Activated CD8-positive, alpha-beta memory T cell treated with anti-CD3 and anti-CD28 coated beads for 36 hours (primary cell): ENCODE measurements around the gene AUTS2. TPM values are rescaled to one million over a fixed set of nuclear protein-coding genes. Genes with fewer than 3 reads are reported as not detected.

ENCODE experiments used
- CTCF ChIA-PET: fragments of 350-600 bp; sonication (Branson Sonifier 250); formaldehyde crosslinking; loops from one replicate; lab custom pipeline; 2021; ENCODE audit warnings: antibody characterized with exemption; lab: Charles Lee
- POLR2A ChIA-PET: fragments of 350-600 bp; sonication (Branson Sonifier 250); formaldehyde crosslinking; loops from one replicate; lab custom pipeline; 2021; ENCODE audit warnings: antibody characterized with exemption; lab: Charles Lee
- total RNA-seq, 2 experiments: library from RNA; stranded (reverse); gene quantifications; one replicate each; pipeline ENCODE4 v1.2.3, GENCODE V29; 2021

The AUTS2 gene
- total RNA-seq, 2 experiments from 2014 or later: 3.4 to 3.5 TPM

DNA sequence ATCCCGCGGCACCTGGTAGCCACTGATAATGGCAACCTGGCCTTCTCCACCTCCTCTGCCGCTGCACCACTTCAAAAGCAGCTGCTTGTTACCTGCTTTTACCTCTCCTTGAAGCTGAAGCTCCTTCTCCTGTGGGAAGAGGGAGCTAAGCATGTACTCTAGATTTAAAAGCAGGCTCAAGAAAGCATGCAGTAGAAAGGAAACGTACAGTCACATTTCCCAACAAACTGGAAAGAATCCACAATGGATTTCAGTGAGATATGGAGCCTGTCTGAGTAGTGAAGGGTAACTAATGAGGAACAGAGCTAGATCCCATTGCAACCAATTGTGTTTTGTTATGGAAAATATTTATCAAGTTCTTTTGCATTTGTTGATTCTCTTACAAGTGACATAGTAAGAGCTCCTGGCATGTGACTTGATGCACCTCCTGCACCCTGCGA lies 1076.3 kb downstream of the AUTS2 start:
- CTCF ChIA-PET: interaction anchor here (1.7 kb wide), 1 partner anchor 18 kb away, joined by 4 read pairs; no protein-coding TSS in a partner anchor
- POLR2A ChIA-PET: no interaction called here

DNA sequence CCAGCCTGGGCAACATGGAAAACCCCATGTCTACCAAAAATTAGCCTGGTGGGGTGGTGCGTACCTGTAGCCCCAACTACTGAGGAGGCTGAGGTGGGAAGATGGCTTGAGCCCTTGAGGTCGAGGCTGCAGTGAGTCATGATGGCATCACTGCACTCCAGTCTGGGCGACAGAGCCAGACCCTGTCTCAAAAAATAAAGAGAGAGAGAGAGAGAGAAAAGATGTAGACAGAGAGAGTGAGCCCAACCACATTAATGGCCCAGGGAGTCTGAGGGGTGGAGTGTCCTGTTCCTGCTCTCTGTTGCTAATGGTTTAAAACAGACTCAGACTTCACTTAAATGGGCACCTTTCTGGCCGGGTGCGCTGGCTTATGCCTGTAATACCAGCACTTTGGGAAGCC lies 1078.0 kb downstream of the AUTS2 start:
- ChIA-PET POLR2A (no interaction called here), CTCF (interaction anchor here (1.7 kb wide), 1 partner anchor 19 kb away, joined by 4 read pairs; no protein-coding TSS in a partner anchor)

DNA sequence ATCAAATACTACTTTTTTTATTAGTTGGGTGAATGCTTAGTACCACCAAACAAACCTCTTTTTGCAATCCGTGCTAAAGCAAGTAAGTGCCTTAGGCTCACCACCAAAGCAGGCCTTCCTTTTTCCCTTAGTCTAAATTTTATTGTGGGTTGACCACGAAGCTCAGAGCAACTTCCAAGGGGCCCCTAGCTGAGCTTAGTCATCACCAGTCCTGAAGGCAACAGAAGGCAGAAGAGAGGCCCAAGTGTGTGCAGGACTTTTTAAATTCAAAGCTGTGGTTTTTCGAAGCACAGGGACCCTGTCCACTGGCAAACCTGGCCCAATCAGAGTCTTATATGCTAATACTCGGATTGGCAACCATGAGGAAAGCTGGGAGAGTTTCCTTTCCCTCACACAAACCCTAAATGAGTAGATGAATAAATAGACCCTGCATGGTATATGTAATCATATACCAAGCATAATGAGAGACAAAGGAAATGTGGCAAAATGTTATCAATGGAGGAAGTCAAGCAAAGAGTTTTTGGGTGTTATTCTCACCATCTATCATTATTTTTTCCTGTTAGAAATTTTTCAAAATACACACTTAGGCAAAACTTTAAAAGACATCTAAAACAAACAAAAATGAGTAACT lies 1080.5 kb downstream of the AUTS2 start:
- ChIA-PET POLR2A (no interaction called here), CTCF (interaction anchor here (1.6 kb wide), 1 partner anchor 83 kb away, joined by 4 read pairs; no protein-coding TSS in a partner anchor)

DNA sequence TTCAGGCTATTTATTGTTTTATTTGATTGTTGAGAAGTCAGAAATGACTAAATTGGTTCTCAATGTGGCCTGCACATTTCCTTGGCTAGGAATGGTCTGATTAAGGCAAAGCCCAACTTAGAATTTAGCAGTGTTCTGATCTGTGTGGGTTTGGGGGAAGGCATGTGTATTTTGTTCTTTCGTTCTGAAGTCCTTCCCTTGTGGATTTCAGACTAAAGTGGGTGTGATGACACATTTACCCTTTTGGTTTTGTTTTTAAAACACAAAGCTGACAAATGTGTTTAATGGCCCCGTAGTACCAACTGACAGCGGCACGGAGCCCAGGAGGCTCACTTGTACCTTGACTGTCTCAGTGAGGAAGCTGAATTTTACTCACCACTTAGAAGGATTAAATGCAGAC lies 1081.4 kb downstream of the AUTS2 start:
- POLR2A ChIA-PET: interaction anchor here (0.9 kb wide), 1 partner anchor 32 kb away, joined by 5 read pairs; no protein-coding TSS in a partner anchor

DNA sequence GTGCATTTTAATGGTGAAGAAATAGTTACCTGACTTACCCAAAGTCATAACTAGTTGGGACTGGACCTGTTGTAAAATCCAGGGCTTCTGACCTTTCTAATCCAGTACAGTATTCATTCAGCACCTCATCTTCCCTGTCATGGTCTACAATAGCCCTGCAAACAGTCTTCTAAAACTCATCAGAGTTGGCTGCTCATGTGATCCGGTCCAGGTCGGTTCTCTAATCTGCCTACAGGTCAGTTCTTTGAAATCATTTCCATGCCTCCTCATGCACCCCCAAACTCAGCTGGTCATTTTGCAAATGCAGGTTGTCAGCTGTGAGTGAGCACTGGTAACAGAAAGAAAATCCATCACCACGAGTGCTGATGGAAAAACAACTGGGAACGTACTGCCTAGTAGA lies 1082.0 kb downstream of the AUTS2 start:
- ChIA-PET POLR2A (interaction anchor here (0.9 kb wide), 1 partner anchor 33 kb away, joined by 5 read pairs; no protein-coding TSS in a partner anchor), CTCF (interaction anchor here (1.0 kb wide), 1 partner anchor 15 kb away, joined by 4 read pairs; no protein-coding TSS in a partner anchor)

More for the DNA sequence above, 1081.4 kb downstream of the AUTS2 start:
- CTCF ChIA-PET: interaction anchor here (1.0 to 1.6 kb wide), 2 partner anchors 16 to 84 kb away, joined by 4 read pairs; no protein-coding TSS in a partner anchor

DNA sequence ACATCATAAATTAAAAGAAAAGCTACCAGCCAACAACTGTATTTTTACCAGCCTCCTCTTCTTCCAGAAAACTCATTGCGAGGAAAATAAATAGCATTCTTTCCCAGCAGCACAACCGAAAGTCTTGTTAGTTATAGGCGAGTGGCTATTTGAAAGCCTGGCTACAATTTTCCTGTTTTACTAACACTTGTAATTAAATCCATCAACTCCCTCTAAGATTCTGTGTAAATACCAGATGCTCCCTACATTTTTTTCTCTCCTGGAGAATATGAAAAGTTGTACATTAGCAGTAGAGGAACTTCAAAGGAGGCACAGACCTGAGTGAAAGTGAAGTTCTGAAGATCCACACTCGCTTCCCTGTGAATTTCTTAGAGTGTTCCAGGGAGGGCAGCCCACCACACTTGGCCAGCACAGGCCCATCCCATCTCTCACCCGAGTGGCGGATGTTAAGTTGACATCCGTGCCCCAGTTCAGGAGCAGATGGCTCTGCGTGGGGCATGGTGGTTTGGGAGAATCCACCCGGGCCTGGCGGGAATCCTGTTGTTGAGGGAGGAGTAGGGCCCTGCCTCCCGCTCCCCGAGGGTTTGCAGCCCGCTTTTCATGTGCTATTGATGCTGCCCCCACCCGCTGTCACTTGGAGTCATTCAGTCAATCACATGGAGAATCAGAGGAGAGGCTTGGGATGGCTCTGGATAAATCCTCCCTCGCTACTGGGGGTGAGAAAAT lies 1082.6 kb downstream of the AUTS2 start:
- CTCF ChIA-PET: no interaction called here
- POLR2A ChIA-PET: no interaction called here

DNA sequence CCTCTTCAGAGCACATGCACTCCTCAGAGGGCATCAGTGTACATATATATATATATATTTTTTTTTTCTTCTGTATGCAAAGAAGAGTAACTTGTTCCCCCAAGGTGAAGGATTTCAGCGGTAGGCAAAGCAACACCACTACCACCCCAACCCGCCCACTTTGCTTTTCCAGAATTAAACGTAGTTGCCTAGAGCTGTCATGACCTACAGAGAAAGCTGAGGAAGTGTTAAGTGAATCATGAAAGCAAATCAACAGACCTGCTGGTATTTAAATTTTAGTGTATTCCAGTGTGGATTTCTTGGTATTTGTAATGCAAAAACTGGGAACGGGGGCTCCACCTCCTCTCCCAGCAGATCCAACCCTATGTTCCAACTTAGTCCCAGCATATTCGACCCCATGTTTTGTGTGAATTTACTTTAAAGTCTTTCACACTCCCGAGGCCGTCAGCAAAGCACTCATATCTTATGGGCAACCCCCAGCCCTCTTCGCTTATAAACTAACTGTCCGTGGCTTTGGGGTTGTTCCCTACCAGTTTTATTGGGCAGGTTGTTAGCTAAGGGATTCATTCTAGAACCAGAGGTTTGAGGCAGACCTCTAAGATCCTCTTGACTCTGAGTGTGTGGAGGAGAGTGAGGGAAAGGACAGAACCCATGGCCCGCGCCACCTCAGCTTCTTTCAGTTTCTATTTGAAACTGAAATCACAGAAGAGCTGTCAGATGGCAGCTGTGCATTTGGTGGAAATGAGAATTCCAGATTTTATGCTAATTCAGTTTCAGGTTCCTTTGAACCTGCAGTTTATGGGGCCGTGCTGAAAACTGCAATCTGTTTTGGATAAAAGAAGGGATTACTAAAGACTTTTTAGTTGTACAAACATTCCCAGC lies 1083.4 kb downstream of the AUTS2 start:
- POLR2A ChIA-PET: interaction anchor here (0.6 kb wide), 1 partner anchor 72 kb away, joined by 4 read pairs; no protein-coding TSS in a partner anchor

DNA sequence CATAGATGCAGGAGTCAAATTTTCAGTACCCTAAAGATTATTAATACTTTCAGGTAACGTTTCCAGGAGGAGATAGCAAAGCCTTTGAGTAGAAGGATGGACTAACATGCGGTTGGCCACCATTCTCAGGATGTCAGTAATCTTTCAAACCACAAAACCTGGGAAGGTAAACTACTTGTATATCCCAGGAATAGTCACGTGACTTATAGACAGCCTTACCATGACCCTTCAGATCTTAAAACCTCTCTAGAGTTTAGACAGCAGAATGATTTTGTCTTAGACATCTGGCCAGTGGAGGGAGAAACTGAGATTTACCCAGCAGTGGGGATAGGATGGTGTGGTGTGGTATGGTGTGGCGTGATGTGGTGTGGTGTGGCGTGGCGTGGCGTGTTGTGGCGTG lies 1085.9 kb downstream of the AUTS2 start:
- POLR2A ChIA-PET: no interaction called here
- CTCF ChIA-PET: no interaction called here

More for the DNA sequence above, 1083.4 kb downstream of the AUTS2 start:
- CTCF ChIA-PET: interaction anchor here (0.6 kb wide), 2 partner anchors 35 to 564 kb away, joined by 3 read pairs; no protein-coding TSS in a partner anchor

DNA sequence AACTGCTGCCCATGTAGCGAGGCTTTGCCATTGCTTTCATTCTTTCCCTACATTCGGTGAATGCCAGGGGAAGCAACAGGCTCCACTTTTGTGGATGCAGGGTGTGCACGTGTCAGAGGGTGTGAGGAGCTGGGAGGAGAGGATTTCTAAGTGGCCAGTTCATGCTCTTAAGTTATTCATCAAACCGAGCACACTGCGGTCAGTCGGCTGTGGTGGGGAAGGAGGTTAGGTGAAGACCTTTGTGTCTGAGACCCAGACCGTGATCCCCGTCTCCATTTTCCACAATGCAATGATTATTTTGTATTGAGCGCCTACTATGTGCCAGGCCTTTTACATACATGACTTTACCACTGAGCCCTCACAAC lies 1095.0 kb downstream of the AUTS2 start:
- CTCF ChIA-PET: no interaction called here
- POLR2A ChIA-PET: no interaction called here

DNA sequence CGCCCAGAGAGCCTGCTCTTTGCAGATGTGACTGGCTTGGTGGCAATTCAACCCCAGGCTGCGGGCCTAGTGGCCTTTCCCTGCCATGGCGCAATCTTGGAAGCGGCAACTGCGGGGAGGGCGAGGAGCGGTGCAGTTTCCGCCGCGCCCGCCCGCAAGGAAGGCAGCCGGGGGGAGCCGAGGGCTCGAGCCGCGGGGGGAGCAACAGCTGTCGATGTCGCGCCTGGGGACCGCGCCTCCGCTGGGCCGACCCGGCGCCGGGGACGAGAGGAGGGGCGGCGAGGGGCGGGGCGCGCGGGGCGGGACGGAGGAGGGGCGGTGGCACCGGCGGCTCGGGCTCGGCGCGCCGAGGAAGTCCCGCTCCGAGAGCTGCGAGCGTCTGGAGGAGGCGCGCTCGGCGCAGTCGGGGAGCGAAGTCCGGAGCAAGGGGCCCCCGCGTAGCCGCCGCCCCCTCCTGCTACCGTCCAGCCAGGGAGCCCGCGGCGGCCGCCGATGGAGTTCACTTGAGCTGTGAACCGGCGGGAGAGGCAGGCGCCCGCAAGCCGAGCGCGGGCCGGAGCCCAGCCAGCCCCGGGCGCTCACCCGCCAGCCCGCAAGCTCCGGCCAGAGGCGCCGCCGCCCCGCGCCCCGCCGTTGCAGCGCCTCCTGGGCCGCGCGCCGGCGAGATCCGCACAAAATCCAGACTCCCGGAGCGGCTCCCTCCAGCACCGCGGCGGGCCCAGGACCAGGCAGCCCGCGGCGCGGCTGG lies 1095.6 kb downstream of the AUTS2 start:
- CTCF ChIA-PET: no interaction called here
- POLR2A ChIA-PET: interaction anchor here (0.6 kb wide), 1 partner anchor 87 kb away, joined by 3 read pairs; no protein-coding TSS in a partner anchor

DNA sequence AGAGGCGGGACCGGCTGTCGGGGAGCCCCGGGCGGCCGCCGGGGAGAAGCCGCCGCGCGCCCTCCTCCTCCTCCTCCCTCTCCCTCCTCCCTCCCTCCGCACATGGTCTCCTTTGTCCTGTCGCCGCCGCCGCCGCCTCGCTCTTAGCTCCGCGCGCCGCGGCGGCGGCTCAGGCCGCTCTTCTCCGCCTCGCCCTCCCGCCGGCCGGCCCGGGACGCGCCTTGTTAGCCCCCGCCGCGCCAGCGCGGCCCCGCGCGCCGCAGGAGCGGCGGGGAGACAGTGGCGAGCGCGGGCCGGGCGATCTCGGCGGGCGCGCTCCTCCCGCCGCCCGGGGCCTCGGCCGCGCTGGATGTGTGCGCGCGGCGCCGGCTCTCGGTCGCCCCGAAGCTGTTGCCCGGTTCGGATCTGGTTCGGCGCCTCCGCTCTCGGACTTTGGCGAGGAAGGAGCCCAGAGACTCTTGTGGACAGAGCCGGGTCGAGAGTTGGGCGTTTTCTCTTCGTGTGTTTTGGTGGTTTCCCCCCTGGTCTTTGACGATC lies 1096.2 kb downstream of the AUTS2 start:
- CTCF ChIA-PET: interaction anchor here (1.8 kb wide), 1 partner anchor 15 kb away, joined by 4 read pairs; no protein-coding TSS in a partner anchor
- POLR2A ChIA-PET: interaction anchor here (0.6 kb wide), 1 partner anchor 87 kb away, joined by 3 read pairs; no protein-coding TSS in a partner anchor

DNA sequence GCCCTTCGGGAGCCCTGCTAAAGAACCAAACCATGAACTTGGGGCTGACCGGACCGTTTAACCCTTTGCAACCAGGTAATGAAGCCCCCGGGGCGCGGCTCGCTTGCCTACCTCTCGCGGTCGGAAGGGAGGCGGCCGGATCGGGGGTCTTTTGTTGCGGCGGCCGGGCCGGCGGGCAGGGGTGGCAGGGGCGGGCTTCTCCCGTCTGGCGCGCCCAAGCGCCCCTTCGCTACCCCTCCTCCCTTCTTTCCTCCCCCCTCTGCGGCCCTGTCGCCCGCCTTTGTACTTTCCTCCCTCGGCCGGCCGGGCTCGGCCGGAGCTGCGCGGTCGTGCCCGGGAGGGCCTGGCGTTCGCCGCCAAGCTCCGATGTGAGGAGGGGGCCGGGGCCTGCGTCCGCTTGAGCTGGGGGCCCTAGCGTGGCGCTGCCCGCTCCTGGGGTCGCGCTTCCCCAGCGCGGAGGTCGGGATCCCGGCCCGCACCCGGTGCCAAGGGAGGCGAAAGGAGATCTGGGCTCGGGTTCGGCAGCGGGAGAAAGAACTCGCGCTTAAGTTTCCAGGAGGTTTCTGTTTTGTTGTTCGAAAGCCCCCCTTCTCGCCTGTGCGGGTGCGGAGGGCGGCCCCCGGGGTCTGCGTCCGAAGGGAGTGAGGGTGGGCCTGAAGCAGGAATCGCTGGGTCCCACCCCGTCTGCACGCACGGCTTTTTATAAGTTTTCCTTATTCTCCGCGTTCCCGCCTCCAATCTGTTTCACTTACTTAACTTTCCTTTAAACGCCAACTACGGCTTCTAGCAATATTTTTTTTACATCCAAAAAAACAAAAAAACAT lies 1096.9 kb downstream of the AUTS2 start:
- CTCF ChIA-PET: interaction anchor here (1.8 kb wide), 1 partner anchor 15 kb away, joined by 4 read pairs; no protein-coding TSS in a partner anchor
- POLR2A ChIA-PET: no interaction called here

DNA sequence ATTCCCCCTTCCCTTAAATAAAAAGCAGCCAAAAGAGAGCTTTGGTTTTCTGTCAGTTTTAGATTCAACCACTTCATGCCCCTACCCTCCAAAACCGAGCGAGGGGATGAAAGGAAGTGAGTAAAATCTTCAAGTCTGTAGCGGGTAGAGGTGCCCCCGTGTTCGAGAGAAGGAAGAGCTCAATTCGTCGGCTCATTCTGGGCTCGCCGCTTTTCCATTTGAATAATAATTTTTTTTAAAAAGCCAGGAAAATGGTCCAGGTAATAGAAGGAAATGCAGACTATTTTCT lies 1097.5 kb downstream of the AUTS2 start:
- ChIA-PET POLR2A (no interaction called here), CTCF (interaction anchor here (1.0 to 1.8 kb wide), 2 partner anchors 16 to 43 kb away, joined by 3 to 4 read pairs; no protein-coding TSS in a partner anchor)

DNA sequence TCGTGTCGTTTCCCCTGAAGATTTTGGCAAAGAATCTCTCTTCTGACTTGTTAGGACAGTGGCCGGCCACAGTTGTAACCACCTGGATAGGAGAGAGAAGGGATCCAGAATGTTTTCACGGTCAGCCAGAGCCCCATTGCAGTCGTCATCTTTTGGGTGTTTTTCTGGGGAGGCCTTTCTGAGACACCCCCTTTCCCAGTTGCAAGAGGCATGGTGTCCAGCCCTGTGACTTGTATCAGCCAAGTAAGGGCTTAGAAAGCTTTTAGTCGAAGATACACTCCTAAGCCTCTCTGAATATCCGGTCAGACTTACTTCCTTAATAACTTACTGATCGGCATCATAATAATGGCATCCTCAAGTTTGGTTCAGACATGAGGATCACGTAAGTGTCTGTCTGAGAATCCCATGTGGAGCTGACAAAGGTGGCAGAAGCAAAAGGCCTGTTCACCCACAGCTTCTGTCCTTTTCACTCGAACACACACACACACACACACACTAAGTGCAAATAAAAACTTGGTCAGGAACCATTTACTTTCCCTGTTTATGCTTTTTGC lies 1098.0 kb downstream of the AUTS2 start:
- ChIA-PET CTCF (interaction anchor here (1.0 to 1.8 kb wide), 2 partner anchors 16 to 42 kb away, joined by 3 to 4 read pairs; no protein-coding TSS in a partner anchor), POLR2A (no interaction called here)

DNA sequence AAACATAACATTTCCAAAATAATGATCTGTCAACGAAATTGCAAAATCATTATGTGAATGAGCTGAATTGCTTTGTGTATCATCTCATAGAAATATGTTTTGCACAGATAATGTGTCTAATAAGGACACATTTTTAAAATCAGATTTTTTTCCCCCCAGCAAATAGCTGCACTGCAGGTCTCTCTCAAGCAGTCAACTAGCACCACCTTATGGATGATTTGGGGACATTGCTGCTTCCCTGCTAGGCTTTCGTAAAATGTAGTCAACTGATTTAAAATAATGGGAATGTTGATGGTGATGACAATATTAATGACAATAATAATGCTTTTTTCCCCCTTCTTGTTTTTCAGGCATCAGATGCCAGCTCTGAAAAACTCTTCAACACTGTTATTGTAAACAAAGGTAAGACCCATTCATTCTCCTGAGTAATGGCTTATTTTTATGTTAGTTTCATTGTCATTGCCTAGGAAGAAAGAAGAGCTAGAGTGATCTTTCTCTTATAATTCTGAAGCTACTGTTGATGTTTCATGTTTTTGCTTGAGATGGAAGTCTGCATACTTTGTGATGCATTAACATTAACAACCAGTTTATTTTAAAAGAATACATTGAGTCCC lies 1100.1 kb downstream of the AUTS2 start:
- ChIA-PET POLR2A (no interaction called here), CTCF (interaction anchor here (1.0 to 1.7 kb wide), 3 partner anchors 17 to 113 kb away, joined by 3 to 7 read pairs (median 5); no protein-coding TSS in a partner anchor)

DNA sequence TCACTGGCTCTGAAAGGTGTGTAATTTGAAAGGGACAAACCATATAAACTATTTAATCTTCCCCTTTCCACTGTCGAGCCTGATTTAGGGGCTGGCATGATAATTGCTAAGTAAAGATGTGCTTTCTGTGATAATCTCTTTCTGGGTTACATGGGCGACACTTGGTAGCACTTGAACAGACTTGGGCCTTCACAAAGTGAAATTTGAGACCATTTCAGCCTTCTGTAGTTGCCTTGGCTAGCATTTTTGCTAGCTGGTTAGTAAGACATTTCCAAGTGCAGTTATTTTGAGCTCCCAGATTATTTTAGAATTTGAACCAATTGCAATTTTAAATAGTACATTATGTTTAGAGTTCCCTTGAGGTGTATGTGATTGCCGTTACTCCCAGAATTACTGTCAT lies 1101.0 kb downstream of the AUTS2 start:
- CTCF ChIA-PET: interaction anchor here (1.7 kb wide), 1 partner anchor 16 kb away, joined by 5 read pairs; no protein-coding TSS in a partner anchor
- POLR2A ChIA-PET: no interaction called here
